BLaER1 (cell line): ENCODE measurements around the gene SMG5.

Experiments
- H3K27ac ChIP-seq: shearing (Covaris generic); formaldehyde crosslinking; 2 replicates; pipeline ENCODE4 v1.8.1; 2022
- H3K27me3 ChIP-seq: shearing (Covaris generic); formaldehyde crosslinking; 2 replicates; pipeline ENCODE4 v1.8.1; 2022
- H3K36me3 ChIP-seq: shearing (Covaris generic); formaldehyde crosslinking; 2 replicates; pipeline ENCODE4 v1.8.1; 2022
- H3K4me1 ChIP-seq: shearing (Covaris generic); formaldehyde crosslinking; 2 replicates; pipeline ENCODE4 v1.8.1; 2022
- H3K4me2 ChIP-seq: shearing (Covaris generic); formaldehyde crosslinking; 2 replicates; pipeline ENCODE4 v1.8.1; 2022
- H3K4me3 ChIP-seq: shearing (Covaris generic); formaldehyde crosslinking; 2 replicates; pipeline ENCODE4 v1.8.1; 2022
- H3K9ac ChIP-seq: shearing (Covaris generic); formaldehyde crosslinking; 2 replicates; pipeline ENCODE4 v1.8.1; 2022
- H3K9me3 ChIP-seq: shearing (Covaris generic); formaldehyde crosslinking; 2 replicates; pipeline ENCODE4 v1.8.1; 2022
- H4K20me1 ChIP-seq: shearing (Covaris generic); formaldehyde crosslinking; 2 replicates; pipeline ENCODE4 v1.8.1; 2022
- Cebpa-rat ChIP-seq: shearing (Covaris generic); IDR thresholded peaks from 2 replicates; pipeline ENCODE4 v1.8.1; 2022

SMG5 gene

DNA sequence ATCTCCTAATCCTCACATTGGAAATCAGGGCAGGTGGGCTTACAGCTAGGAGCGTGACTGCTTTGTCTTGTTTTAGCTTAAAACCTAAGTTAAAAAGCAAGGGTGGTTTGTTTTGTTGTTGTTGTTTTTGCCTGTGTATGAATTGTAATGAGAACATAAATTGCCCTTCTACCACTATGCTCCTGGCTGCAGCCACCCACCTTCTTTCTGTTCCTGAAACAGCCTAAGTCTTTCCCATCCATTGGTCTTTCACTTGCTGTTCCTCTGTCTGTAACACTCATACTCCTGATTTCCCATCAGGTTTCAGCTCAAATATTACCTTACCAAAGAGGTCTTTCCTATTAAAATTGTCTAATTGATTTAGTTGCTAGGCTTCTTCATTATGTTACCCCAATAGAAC, 896 bp upstream of the SMG5 start:
- peaks cover 34% of the 10 kb centered on the region for H3K4me1 ChIP-seq
- peak overlapping the region; percentile 95 for H3K4me2 ChIP-seq
- no peaks in the 10 kb centered on the region for H3K27me3 ChIP-seq
- peaks cover 43% of the 10 kb centered on the region for H3K36me3 ChIP-seq
- TF ChIP-seq Cebpa-rat = no peak
- H3K9me3 ChIP-seq = no peaks in the 10 kb centered on the region
- H3K4me3 ChIP-seq = peak overlapping the region; percentile 83
- H3K27ac ChIP-seq = peak overlapping the region; percentile 95
- peaks cover 35% of the 10 kb centered on the region for H4K20me1 ChIP-seq
- peak overlapping the region; percentile 96 for H3K9ac ChIP-seq

DNA sequence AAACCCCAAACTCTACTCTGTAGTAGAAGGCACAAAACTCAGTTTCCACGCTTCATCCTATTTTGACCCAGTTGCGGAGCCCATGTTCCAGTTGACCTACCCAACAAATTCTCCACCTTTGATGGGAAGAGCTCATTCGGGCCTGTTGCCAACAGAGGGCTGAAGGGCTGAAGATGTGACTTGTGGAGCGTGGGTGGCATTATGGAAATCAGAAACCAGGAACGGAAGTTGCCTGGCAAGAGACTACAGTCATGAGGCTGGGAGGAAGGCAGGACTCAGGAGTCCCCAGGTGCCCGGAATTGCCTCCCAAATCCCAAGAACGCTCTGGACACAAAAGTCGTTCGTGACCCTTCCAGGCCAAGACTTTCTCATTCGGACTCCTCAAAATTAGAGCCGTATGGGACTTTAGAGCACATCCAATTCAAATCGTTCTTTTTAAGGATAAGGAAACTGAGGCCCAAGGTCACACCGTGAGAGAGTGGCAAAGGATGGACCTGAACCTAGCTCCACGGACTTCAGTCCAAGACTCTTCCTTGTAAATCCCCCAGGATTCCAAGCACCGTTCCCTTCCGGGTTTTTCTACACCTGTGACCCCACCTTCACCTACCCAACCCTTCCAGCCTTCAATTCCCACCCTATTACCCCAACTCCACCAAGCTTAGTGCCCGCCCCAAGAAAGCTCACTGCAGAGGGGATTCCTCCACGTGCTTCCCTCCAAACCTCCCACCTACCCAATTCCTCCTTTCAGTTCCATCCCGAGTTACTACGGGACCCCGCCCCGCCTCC, 739 bp downstream of the SMG5 start:
- Histone ChIP-seq H3K36me3 (peaks cover 56% of the 10 kb centered on the region), H3K4me1 (peaks cover 34% of the 10 kb centered on the region), H3K27ac (peak overlapping the region; percentile 95), H4K20me1 (peaks cover 50% of the 10 kb centered on the region), H3K4me3 (peak overlapping the region; percentile 83), H3K9ac (peak overlapping the region; percentile 96), H3K27me3 (no peaks in the 10 kb centered on the region), H3K4me2 (peak overlapping the region; percentile 92), H3K9me3 (no peaks in the 10 kb centered on the region)
- no peak for TF ChIP-seq Cebpa-rat

DNA sequence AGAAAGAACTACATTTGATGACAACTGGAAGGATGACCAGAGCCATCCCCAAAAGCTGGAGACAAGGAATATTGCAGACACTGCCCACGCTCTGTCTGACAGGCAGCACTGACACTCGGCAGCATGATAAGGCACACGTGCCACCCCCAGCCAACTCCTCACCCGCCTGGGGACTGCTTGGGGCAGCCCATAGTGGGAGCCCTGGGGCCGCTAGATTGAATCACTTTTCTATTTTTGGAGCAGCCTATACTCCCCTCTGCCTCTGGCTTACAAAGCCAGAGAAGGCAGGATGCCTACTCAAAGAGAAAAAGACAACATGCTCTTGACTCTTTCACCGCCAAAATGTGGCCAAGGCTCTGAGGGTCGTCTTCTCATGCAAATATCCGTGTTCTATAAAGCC, 1.3 kb downstream of the SMG5 start:
- no peak for TF ChIP-seq Cebpa-rat
- peak overlapping the region; percentile 95 for H3K27ac ChIP-seq
- H3K4me1 ChIP-seq = peaks cover 34% of the 10 kb centered on the region
- no peaks in the 10 kb centered on the region for H3K27me3 ChIP-seq
- peak overlapping the region; percentile 96 for H3K9ac ChIP-seq
- H3K4me2 ChIP-seq = peak overlapping the region; percentile 92
- H3K4me3 ChIP-seq = peak overlapping the region; percentile 83
- no peaks in the 10 kb centered on the region for H3K9me3 ChIP-seq
- H3K36me3 ChIP-seq = peaks cover 56% of the 10 kb centered on the region
- H4K20me1 ChIP-seq = peaks cover 55% of the 10 kb centered on the region

DNA sequence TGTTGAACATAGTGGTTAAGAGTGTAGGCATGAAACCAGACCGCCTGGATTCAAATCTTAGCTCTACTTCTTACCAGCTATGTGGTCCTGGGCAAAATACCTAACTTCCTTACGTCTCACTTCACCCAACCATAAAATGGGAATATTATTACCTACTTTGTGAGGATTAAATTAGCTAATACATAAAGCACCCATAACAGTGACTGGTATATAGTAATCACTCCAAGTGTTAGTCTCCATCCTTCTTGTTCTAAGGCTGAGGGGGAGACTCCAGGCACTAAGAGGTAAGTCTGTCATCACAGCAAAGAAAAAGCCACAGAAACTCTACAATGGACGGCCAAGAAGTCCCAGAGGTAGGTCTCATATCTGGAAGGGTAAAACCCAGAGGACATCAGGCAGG, 2.8 kb downstream of the SMG5 start:
- Histone ChIP-seq H3K36me3 (peaks cover 57% of the 10 kb centered on the region), H3K4me1 (peaks cover 34% of the 10 kb centered on the region), H3K27me3 (no peaks in the 10 kb centered on the region), H3K4me3 (no peak overlapping the region), H3K9ac (no peak overlapping the region), H3K9me3 (no peaks in the 10 kb centered on the region), H4K20me1 (peaks cover 67% of the 10 kb centered on the region), H3K4me2 (0 out of 2 replicates have a peak overlapping the region, but pooled peaks have one; percentile 92), H3K27ac (no peak overlapping the region)
- TF ChIP-seq Cebpa-rat = no peak

GRCh38 chr1:156276966-156277381, 5.7 kb downstream of the SMG5 start:
- H3K4me2 ChIP-seq = no peak overlapping the region
- no peaks in the 10 kb centered on the region for H3K9me3 ChIP-seq
- H3K36me3 ChIP-seq = peaks cover 85% of the 10 kb centered on the region
- H3K27me3 ChIP-seq = no peaks in the 10 kb centered on the region
- TF ChIP-seq Cebpa-rat = no peak
- peaks cover 21% of the 10 kb centered on the region for H3K4me1 ChIP-seq
- no peak overlapping the region for H3K4me3 ChIP-seq
- H4K20me1 ChIP-seq = peaks cover 82% of the 10 kb centered on the region
- H3K9ac ChIP-seq = no peak overlapping the region
- no peak overlapping the region for H3K27ac ChIP-seq

DNA sequence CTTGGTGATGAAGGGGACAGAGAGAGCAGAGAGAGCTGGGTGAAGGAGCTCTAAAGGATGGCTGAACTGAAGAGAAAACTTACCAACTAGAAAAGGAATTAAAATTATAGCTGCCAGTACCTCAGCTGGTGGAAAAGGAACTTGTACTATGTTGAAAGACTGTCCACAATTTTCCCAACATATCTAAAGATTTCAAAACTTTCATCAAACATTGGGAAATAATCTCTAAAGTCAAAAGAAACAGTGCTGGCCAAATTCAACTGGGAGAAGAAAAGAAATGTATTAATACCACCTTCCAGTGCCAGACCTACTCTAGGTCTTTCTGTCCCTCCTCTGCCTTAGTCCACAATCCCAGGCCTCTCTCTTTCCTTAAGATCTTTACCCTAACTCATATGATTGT, 6.1 kb downstream of the SMG5 start:
- Histone ChIP-seq H3K9ac (no peak overlapping the region), H4K20me1 (peaks cover 82% of the 10 kb centered on the region), H3K4me3 (no peak overlapping the region), H3K9me3 (no peaks in the 10 kb centered on the region), H3K27ac (no peak overlapping the region), H3K4me1 (peaks cover 17% of the 10 kb centered on the region), H3K4me2 (no peak overlapping the region), H3K36me3 (peaks cover 90% of the 10 kb centered on the region), H3K27me3 (no peaks in the 10 kb centered on the region)
- TF ChIP-seq Cebpa-rat = no peak

GRCh38 chr1:156270314-156270713, 12.3 kb downstream of the SMG5 start:
- H4K20me1 ChIP-seq = peaks cover 80% of the 10 kb centered on the region
- no peak overlapping the region for H3K9ac ChIP-seq
- no peak for TF ChIP-seq Cebpa-rat
- H3K4me3 ChIP-seq = no peak overlapping the region
- H3K4me1 ChIP-seq = no peaks in the 10 kb centered on the region
- no peak overlapping the region for H3K27ac ChIP-seq
- no peaks in the 10 kb centered on the region for H3K9me3 ChIP-seq
- H3K36me3 ChIP-seq = peaks cover 99% of the 10 kb centered on the region
- H3K27me3 ChIP-seq = no peaks in the 10 kb centered on the region
- no peak overlapping the region for H3K4me2 ChIP-seq

DNA sequence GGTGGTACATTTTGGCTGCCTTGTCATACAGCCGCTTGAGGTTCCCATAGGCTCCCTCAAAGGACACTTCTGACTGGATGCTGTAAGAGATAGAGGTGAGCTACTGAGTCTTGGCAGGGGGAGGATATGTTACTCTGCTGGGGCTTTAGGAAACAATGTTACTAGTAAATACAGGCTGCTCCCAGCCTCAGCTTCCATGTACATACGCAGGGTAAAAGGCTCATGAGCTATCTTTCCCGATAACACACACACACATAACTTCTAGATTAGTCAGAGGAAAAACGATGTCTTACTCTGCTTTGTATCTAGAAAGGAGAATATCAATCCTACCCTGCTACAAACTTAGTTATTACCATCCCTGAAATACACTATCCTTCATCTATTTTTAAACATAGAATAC, 14.3 kb downstream of the SMG5 start:
- H3K27ac ChIP-seq = no peak overlapping the region
- peaks cover 99% of the 10 kb centered on the region for H3K36me3 ChIP-seq
- no peak overlapping the region for H3K9ac ChIP-seq
- H3K27me3 ChIP-seq = no peaks in the 10 kb centered on the region
- no peaks in the 10 kb centered on the region for H3K9me3 ChIP-seq
- H3K4me2 ChIP-seq = no peak overlapping the region
- no peak for TF ChIP-seq Cebpa-rat
- H3K4me3 ChIP-seq = no peak overlapping the region
- H4K20me1 ChIP-seq = peaks cover 78% of the 10 kb centered on the region
- H3K4me1 ChIP-seq = no peaks in the 10 kb centered on the region

DNA sequence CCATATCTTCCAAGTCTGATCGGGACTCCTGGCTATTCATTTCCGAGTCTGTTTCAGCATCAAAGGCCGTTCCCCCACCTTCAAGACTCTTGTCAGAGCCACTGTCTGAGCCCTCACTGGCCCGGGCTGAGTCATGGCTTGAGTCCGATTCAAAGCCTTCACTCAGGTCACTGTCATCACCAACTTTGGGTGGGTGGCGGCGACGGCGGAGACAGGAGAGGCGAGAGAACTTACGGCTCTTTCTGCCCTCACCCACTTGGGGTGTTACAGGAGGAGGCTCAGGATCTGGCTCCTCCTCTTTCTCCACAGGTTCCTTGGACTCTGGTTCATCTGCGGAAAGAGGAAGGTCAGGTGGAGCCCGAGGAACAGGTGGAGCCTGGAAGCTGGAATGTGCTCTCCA, 16.6 kb downstream of the SMG5 start:
- H3K4me3 ChIP-seq = no peak overlapping the region
- no peak overlapping the region for H3K4me2 ChIP-seq
- H3K4me1 ChIP-seq = no peaks in the 10 kb centered on the region
- TF ChIP-seq Cebpa-rat = no peak
- H3K36me3 ChIP-seq = peaks cover 100% of the 10 kb centered on the region
- peaks cover 84% of the 10 kb centered on the region for H4K20me1 ChIP-seq
- H3K27me3 ChIP-seq = no peaks in the 10 kb centered on the region
- H3K27ac ChIP-seq = no peak overlapping the region
- H3K9ac ChIP-seq = no peak overlapping the region
- no peaks in the 10 kb centered on the region for H3K9me3 ChIP-seq

- Histone ChIP-seq H3K36me3 (peaks cover 100% of the 10 kb centered on the region), H3K27ac (no peak overlapping the region), H4K20me1 (peaks cover 70% of the 10 kb centered on the region), H3K27me3 (no peaks in the 10 kb centered on the region), H3K4me3 (no peak overlapping the region), H3K9ac (no peak overlapping the region), H3K4me1 (no peaks in the 10 kb centered on the region), H3K4me2 (no peak overlapping the region), H3K9me3 (no peaks in the 10 kb centered on the region)
- TF ChIP-seq Cebpa-rat = no peak
These were observed 19.4 kb downstream of the SMG5 start for GRCh38 chr1:156263288-156263655.
